GM19467 (cell line): ENCODE measurements around the gene CAST.
A peak's percentile ranks its signal among the peaks of the same experiment; 100 is the strongest.

Source experiments
- ATAC-seq: cut with Tn5 transposase; IDR thresholded peaks from one replicate; pipeline ENCODE4 v1.9.1; 2021; ENCODE audit warnings: mild to moderate bottlenecking, moderate library complexity; ENCODE audit not compliant: unreplicated experiment

CAST gene

DNA sequence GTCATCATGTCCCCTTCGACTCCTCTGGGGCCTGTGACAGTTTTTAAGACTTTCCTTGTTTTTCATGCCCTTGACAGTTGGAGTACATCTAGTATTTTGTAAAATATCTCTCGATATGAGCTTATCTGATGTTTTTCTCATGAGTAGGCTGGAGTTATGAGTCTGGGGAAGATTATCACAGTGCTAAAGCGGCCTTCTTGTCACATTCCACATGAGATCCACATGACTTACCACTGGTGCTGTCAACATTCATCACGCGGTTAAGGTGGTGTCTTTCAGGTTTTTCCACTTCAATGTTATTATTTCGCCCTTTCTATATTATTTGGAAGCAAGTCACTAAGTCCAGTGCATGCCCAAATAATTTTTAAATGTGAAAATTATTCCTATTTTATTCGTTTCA is 17.1 kb upstream of the CAST start:
- no peak for ATAC-seq

GRCh38 chr5:96648023-96648422 is 14.2 kb upstream of the CAST start:
- peak; percentile 65 for ATAC-seq

DNA sequence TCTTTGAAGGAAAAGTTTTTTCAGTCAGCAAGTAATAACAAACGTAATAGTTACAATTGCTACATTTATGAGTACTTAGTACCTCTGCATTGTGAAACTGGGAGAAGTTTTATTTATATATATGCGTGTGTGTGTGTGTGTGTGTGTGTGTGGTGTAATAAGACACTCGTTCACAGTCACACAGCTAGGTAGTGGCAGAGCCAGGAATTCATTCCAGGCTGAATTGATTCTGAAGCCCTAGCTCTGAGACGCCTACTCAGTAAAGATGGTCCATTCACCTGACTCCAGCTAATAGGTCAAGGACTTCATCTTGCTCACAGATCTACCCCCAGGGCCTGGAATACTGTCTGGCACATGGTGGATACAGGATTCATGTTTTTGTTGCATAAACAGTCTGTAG is 13.6 kb upstream of the CAST start:
- ATAC-seq, result no peak

GRCh38 chr5:96649251-96649662 is 12.9 kb upstream of the CAST start:
- ATAC-seq, result no peak

GRCh38 chr5:96649681-96650540 is 12.3 kb upstream of the CAST start:
- no peak for ATAC-seq

DNA sequence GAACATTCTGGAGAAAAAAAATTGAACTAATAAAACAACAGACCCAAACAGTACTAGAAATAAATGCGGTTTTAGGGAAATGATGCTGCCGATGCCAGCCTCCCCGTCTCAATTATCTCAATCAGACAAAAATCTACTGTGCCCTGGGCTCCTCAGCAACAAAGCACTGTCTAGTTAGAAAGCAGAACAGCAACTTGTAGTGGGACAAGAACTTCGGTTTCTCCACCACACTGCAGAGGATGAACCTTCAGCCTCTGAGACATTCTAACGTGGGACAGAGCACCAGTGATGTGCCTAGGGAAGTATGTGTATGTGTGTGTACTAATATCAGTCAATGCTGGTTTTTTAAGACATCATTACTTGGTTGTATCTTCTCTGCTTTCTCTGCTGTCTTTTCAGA is 11.1 kb upstream of the CAST start:
- ATAC-seq, result no peak

DNA sequence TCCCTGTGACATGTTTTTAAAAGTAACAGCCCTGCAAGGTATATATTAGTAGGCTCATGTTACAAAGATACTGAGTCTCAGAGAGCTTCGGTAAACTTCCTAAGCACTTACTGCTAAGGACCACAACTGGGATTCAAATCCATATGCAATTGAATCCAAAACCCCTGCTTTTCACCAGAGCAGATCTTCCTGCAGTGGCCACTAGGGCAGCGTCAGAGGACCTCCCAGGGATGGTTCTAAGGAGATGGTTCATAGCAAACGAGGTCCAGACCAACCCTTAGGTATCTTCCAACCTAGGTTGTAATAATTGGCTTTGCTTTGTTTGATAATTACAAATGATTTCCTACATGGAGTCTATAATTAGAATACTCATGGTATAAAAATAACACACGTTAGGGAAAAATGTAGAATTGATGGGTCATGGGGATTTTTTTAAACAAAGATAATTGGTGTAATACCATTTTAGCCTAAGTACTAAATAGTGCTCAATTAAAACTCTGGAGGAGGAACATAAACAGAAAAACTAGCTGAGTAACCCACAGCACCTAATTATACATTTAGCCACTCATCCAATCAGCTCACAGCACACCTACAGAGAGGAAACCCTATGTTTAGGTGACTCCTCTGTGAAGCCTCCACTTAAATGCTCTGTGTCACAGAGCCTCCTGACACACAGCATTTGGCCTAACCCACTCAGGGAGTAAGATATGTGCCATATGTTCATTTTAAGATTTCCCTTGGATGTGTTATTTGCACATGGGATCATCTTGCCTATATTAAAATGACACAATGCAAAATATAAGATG is 10.0 kb upstream of the CAST start:
- no peak for ATAC-seq

- ATAC-seq, result no peak
Observed at GRCh38 chr5:96652769-96653454, 9.3 kb upstream of the CAST start.

GRCh38 chr5:96654209-96654608 is 8.0 kb upstream of the CAST start:
- ATAC-seq, result no peak

GRCh38 chr5:96655085-96655484 is 7.1 kb upstream of the CAST start:
- no peak for ATAC-seq

GRCh38 chr5:96655506-96655905 is 6.7 kb upstream of the CAST start:
- ATAC-seq, result no peak

GRCh38 chr5:96657068-96657467 is 5.1 kb upstream of the CAST start:
- peak; percentile 57 for ATAC-seq

DNA sequence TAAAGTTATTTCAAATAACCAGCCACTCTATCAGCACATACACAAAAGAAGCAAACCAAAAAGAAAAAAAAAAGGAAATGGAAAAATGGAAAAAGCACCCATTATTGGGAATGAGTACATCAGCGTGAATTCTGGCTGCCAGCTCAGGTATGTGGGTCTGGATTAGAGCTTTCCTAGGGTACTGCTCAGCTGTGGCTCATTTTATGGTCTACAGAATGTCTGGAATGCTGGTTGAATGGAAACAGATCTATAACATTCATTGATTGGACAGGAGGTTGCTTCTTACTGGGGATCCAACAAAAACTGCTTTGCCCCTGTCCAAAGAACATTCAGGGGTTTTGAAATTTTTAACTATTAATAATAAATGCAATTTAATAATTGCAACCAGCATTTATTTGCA is 3.9 kb upstream of the CAST start:
- ATAC-seq, result no peak

- ATAC-seq, result no peak
Observed at GRCh38 chr5:96659170-96659569, 3.0 kb upstream of the CAST start.

GRCh38 chr5:96660971-96661854 is 963 bp upstream of the CAST start:
- peak; percentile 17 for ATAC-seq

- peak; percentile 72 for ATAC-seq
Observed at GRCh38 chr5:96662725-96663518, 746 bp downstream of the CAST start.

GRCh38 chr5:96663608-96664007 is 1.4 kb downstream of the CAST start:
- no peak for ATAC-seq

DNA sequence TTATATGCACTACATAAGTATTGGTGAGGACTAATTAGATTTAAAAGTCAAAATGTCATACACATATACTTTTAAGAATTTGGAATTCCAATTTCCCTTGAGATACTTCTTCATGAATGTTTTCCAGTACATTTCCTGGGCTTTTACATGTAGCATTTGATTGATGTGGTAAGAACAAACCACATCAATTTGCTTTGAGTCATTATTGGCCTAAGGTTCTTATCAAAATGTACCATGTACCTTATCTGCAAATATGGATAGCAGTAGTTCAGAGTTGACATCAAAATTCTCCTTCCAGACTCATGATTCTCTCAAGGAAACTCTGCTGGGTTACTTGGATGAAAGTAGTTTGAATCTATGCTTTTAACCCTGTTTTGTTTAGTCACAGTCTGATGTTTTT is 2.5 kb downstream of the CAST start:
- no peak for ATAC-seq

DNA sequence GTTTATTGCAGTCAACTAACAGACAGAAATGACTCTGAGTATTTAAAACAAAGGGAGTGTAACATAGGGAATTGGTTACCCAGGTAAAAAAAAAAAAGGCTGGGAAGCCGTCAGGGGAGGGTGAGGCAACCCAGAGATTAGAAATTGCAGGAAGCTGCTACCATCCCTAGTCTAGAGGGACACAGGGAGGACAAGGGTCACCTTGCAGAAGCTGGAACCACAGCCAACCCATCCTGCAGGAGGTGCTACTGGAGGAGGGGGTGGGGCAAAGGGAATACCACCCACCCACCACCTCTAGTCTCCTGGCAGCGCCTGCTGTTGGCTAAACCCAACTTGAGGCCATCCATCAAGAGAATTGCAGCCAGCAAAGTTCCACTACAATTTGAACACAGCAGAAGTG is 6.5 kb downstream of the CAST start:
- no peak for ATAC-seq

DNA sequence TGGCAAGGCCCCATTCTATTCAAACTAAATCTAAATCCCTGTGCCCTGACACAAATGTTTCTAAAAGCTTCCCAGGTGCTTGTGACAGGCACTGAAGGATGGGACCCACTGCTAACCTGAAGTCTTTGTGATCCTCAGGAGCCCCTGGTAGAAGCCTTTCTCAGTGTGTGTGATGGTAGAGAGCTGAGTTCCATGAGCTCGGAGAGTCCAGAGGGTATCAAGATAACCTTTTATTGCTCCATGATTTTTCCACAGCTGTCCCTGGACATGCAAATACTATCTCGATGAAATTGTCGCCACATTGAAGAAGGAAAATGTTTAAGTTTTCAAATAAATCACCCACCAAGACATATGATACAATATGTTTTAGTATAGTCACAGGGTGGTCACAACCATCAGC is 7.7 kb downstream of the CAST start:
- ATAC-seq, result no peak
